H9 (cell line): Measurements from ENCODE around the gene ERP44. TPM values are rescaled to one million over a fixed set of nuclear protein-coding genes. Genes with fewer than 3 reads are reported as not detected.

ENCODE experiments used
- DNase-seq: peaks from one replicate; pipeline ENCODE4 v3.0.0-alpha.2; 2017
- H2AFZ ChIP-seq: one replicate; pipeline ENCODE4 v1.6.1; 2013; ENCODE audit warnings: mild to moderate bottlenecking, low read length, control low read depth, moderate library complexity
- H2AK5ac ChIP-seq: 2 replicates; pipeline ENCODE4 v1.6.1; 2013; ENCODE audit warnings: low read length, control low read depth, mixed read lengths; ENCODE audit not compliant: insufficient read length
- H2BK120ac ChIP-seq: one replicate; pipeline ENCODE4 v1.6.1; 2013; ENCODE audit warnings: low read depth, mild to moderate bottlenecking, low read length, control low read depth, inconsistent platforms; ENCODE audit not compliant: poor library complexity, severe bottlenecking
- H2BK12ac ChIP-seq: 2 replicates; pipeline ENCODE4 v1.6.1; 2013; ENCODE audit warnings: low read length, control low read depth, mixed read lengths, low read depth; ENCODE audit not compliant: insufficient read length
- H2BK15ac ChIP-seq: 2 replicates; pipeline ENCODE4 v1.6.1; 2013; ENCODE audit warnings: low read depth, low read length, control low read depth
- H2BK20ac ChIP-seq: one replicate; pipeline ENCODE4 v1.6.1; 2013; ENCODE audit warnings: low read depth, mild to moderate bottlenecking, low read length, control low read depth, inconsistent platforms; ENCODE audit not compliant: poor library complexity, severe bottlenecking
- H2BK5ac ChIP-seq: 2 replicates; pipeline ENCODE4 v1.6.1; 2013; ENCODE audit warnings: low read length, control low read depth, mixed read lengths; ENCODE audit not compliant: insufficient read length
- H3K14ac ChIP-seq: 2 replicates; pipeline ENCODE4 v1.6.1; 2013; ENCODE audit warnings: low read length, control low read depth; ENCODE audit not compliant: insufficient read depth
- H3K18ac ChIP-seq: 2 replicates; pipeline ENCODE4 v1.6.1; 2013; ENCODE audit warnings: low read depth, mild to moderate bottlenecking, mixed read lengths, low read length, control low read depth; ENCODE audit not compliant: insufficient read length
- H3K23ac ChIP-seq: 2 replicates; pipeline ENCODE4 v1.6.1; 2013; ENCODE audit warnings: low read length, control low read depth, mixed read lengths, low read depth; ENCODE audit not compliant: insufficient read length
- H3K23me2 ChIP-seq: 2 replicates; pipeline ENCODE4 v1.6.1; 2013; ENCODE audit warnings: low read depth, mild to moderate bottlenecking, mixed read lengths, low read length, control low read depth; ENCODE audit not compliant: insufficient read length, poor library complexity, severe bottlenecking
- H3K27ac ChIP-seq: 2 replicates; pipeline ENCODE4 v1.5.1; 2013; ENCODE audit warnings: low read length, control low read depth, mixed read lengths, low read depth; ENCODE audit not compliant: insufficient read length
- H3K27me3 ChIP-seq: 2 replicates; pipeline ENCODE4 v1.6.1; 2013; ENCODE audit warnings: low read length, control low read depth, inconsistent platforms; ENCODE audit not compliant: insufficient read depth
- H3K4ac ChIP-seq: 2 replicates; pipeline ENCODE4 v1.6.1; 2013; ENCODE audit warnings: low read depth, mild to moderate bottlenecking, control low read depth, inconsistent platforms, low read length, moderate library complexity
- H3K4me1 ChIP-seq: 2 replicates; pipeline ENCODE4 v1.6.1; 2013; ENCODE audit warnings: low read length, control low read depth, inconsistent platforms; ENCODE audit not compliant: insufficient read depth
- H3K4me2 ChIP-seq: 2 replicates; pipeline ENCODE4 v1.6.1; 2013; ENCODE audit warnings: low read length, control low read depth, mixed read lengths; ENCODE audit not compliant: insufficient read length, insufficient read depth
- H3K56ac ChIP-seq: 2 replicates; pipeline ENCODE4 v1.6.1; 2013; ENCODE audit warnings: low read depth, mild to moderate bottlenecking, mixed read lengths, low read length, control low read depth; ENCODE audit not compliant: insufficient read length
- H3K79me1 ChIP-seq: 2 replicates; pipeline ENCODE4 v1.6.1; 2013; ENCODE audit warnings: low read depth, mild to moderate bottlenecking, moderate library complexity, low read length, control low read depth, inconsistent platforms; ENCODE audit not compliant: insufficient read depth, poor library complexity, severe bottlenecking
- H3K79me2 ChIP-seq: 2 replicates; pipeline ENCODE4 v1.6.1; 2013; ENCODE audit warnings: low read length, control low read depth, inconsistent platforms; ENCODE audit not compliant: insufficient read depth
- H3K9ac ChIP-seq: 2 replicates; pipeline ENCODE4 v1.6.1; 2013; ENCODE audit warnings: low read length, control low read depth, mixed read lengths; ENCODE audit not compliant: insufficient read length; ENCODE audit errors: extremely low read depth
- H3K9me3 ChIP-seq: one replicate; pipeline ENCODE4 v1.6.1; 2013; ENCODE audit warnings: low read depth, low read length, inconsistent platforms; ENCODE audit not compliant: control insufficient read depth
- H3T11ph ChIP-seq: one replicate; pipeline ENCODE4 v1.6.1; 2013; ENCODE audit warnings: mild to moderate bottlenecking, low read length, control low read depth, inconsistent platforms
- H4K20me1 ChIP-seq: one replicate; pipeline ENCODE4 v1.6.1; 2013; ENCODE audit not compliant: control insufficient read depth, insufficient read length, insufficient read depth
- H4K5ac ChIP-seq: 2 replicates; pipeline ENCODE4 v1.6.1; 2013; ENCODE audit warnings: low read depth, mild to moderate bottlenecking, mixed read lengths, low read length, control low read depth; ENCODE audit not compliant: insufficient read length
- H4K8ac ChIP-seq: replicated peaks from 2 replicates; pipeline ENCODE4 v1.6.1; 2013; ENCODE audit warnings: low read length, control low read depth, mixed read lengths, low read depth; ENCODE audit not compliant: insufficient read length
- H4K91ac ChIP-seq: 2 replicates; pipeline ENCODE4 v1.6.1; 2013; ENCODE audit warnings: low read depth, mild to moderate bottlenecking, moderate library complexity, mixed read lengths, low read length, control low read depth; ENCODE audit not compliant: insufficient read length
- H3K27ac Mint-ChIP-seq, 3 experiments: 2 replicates in 2 of 3; 3 replicates in 1 of 3; pipeline ENCODE4 v1.8.0; 2020 to 2021; ENCODE audit warnings: mixed read lengths in 3 of 3, mild to moderate bottlenecking in 1 of 3, moderate library complexity in 1 of 3
- H3K27me3 Mint-ChIP-seq: 2 replicates; pipeline ENCODE4 v1.8.0; 2021; ENCODE audit warnings: low read depth, mild to moderate bottlenecking, moderate library complexity, mixed read lengths
- H3K36me3 Mint-ChIP-seq, 3 experiments: 2 replicates in 2 of 3; 3 replicates in 1 of 3; pipeline ENCODE4 v1.8.0; 2020 to 2021; ENCODE audit warnings: low read depth in 3 of 3, mixed read lengths in 3 of 3; ENCODE audit not compliant: insufficient read depth in 1 of 3
- H3K4me1 Mint-ChIP-seq, 2 experiments: 2 replicates each; pipeline ENCODE4 v1.8.0; 2020; ENCODE audit warnings: mixed read lengths in 2 of 2
- H3K4me3 Mint-ChIP-seq, 2 experiments: 2 replicates in 1 of 2; 3 replicates in 1 of 2; pipeline ENCODE4 v1.8.0; 2020 to 2021; ENCODE audit warnings: mild to moderate bottlenecking in 2 of 2, mixed read lengths in 2 of 2, moderate library complexity in 1 of 2
- H3K9me3 Mint-ChIP-seq, 2 experiments: 2 replicates in 1 of 2; 3 replicates in 1 of 2; pipeline ENCODE4 v1.8.0; 2020; ENCODE audit warnings: mild to moderate bottlenecking in 2 of 2, mixed read lengths in 2 of 2, moderate library complexity in 1 of 2
- WGBS: extraction: QIAGEN DNeasy Blood & Tissue Kit; methylation state at CpG from one replicate; pipeline ENCODE4 v1.1.7; 2013; ENCODE audit warnings: missing lambda C conversion rate, low lambda C conversion rate, mixed read lengths; ENCODE audit not compliant: insufficient read length; ENCODE audit errors: extremely low coverage; 5-methylcytosine and 5-hydroxymethylcytosine counted together
- total RNA-seq: library from RNA; stranded (reverse); gene quantifications from 2 replicates; pipeline ENCODE4 v1.2.1, GENCODE V29; 2021
- TF ChIP-seq, protein P1 (sequence below): fragments of 200-600 bp; sonication (generic); conservative IDR thresholded peaks from 3 replicates; pipeline ENCODE4 v1.8.0; 2021; ENCODE audit warnings: antibody characterized with exemption, mild to moderate bottlenecking

The ERP44 gene
- total RNA-seq, 1 experiment from 2014 or later: 15.4 TPM

DNA sequence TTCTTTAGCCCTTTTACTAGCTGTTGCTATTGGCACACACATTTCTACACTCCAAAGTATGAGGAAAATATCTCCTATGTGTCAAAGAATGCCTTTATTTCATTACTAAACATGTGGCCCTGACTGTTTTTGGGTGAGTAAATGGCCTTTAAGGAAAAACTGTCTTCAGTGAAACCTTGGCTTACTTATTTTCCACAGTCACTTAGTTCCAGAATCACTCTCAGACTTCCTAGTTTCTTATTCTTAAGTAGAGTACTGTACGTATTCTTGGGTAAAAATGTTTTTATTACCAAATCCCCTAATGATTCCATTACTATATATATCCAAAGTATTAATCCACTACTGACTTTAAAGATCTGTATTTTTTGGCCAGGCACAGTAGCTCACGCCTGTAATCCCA lies 27.5 kb downstream of the ERP44 start:
- H3K18ac ChIP-seq: no peak overlapping the region
- H2BK5ac ChIP-seq: no peak overlapping the region
- no peak overlapping the region for H3K23ac ChIP-seq
- no peaks in the 10 kb centered on the region for H3K79me1 ChIP-seq
- no peaks in the 10 kb centered on the region for H3K23me2 ChIP-seq
- H3K14ac ChIP-seq: no peak overlapping the region
- no peak overlapping the region for H3K4ac ChIP-seq
- peaks cover 9 to 16% (median 13%) of the 10 kb centered on the region in 3 experiments; a peak in 6 of 7 replicates for H3K36me3 Mint-ChIP-seq
- no peak overlapping the region for H4K8ac ChIP-seq
- no peak overlapping the region for H2BK15ac ChIP-seq
- no peak overlapping the region for H3T11ph ChIP-seq
- no peaks in the 10 kb centered on the region for H3K27me3 ChIP-seq
- no peaks in the 10 kb centered on the region for H3K9me3 ChIP-seq
- no peak overlapping the region for H2AFZ ChIP-seq
- no peak overlapping the region for H3K4me2 ChIP-seq
- no peak overlapping the region for H2BK12ac ChIP-seq
- H4K20me1 ChIP-seq: no peaks in the 10 kb centered on the region
- no peaks in the 10 kb centered on the region for H3K4me1 ChIP-seq
- peaks cover 17 to 18% of the 10 kb centered on the region in 2 experiments; a peak in 4 of 5 replicates for H3K9me3 Mint-ChIP-seq
- no peak overlapping the region for H3K27ac Mint-ChIP-seq
- peaks cover 3 to 4% of the 10 kb centered on the region in 2 experiments; a peak in 2 of 4 replicates for H3K4me1 Mint-ChIP-seq
- WGBS: no CpG with 5 or more reads among the region's 2 CpGs
- no peaks in the 10 kb centered on the region for H3K79me2 ChIP-seq
- H4K5ac ChIP-seq: no peak overlapping the region
- H3K4me3 Mint-ChIP-seq: no peak overlapping the region
- no peak overlapping the region for H3K27ac ChIP-seq
- H2AK5ac ChIP-seq: no peak overlapping the region
- no peak for DNase-seq
- TF ChIP-seq, protein P1, sequence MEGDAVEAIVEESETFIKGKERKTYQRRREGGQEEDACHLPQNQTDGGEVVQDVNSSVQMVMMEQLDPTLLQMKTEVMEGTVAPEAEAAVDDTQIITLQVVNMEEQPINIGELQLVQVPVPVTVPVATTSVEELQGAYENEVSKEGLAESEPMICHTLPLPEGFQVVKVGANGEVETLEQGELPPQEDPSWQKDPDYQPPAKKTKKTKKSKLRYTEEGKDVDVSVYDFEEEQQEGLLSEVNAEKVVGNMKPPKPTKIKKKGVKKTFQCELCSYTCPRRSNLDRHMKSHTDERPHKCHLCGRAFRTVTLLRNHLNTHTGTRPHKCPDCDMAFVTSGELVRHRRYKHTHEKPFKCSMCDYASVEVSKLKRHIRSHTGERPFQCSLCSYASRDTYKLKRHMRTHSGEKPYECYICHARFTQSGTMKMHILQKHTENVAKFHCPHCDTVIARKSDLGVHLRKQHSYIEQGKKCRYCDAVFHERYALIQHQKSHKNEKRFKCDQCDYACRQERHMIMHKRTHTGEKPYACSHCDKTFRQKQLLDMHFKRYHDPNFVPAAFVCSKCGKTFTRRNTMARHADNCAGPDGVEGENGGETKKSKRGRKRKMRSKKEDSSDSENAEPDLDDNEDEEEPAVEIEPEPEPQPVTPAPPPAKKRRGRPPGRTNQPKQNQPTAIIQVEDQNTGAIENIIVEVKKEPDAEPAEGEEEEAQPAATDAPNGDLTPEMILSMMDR: no peak
- H2BK20ac ChIP-seq: no peak overlapping the region
- no peak overlapping the region for H2BK120ac ChIP-seq
- H3K56ac ChIP-seq: no peak overlapping the region
- H3K9ac ChIP-seq: no peak overlapping the region
- H3K27me3 Mint-ChIP-seq: 0 out of 2 replicates have a peak, but pooled peaks cover 4% of the 10 kb centered on the region
- no peak overlapping the region for H4K91ac ChIP-seq
